SK-N-MC (cell line): ENCODE data around the gene NUP153.

Experiments used
- EZH2 ChIP-seq: fragments of 200-600 bp; sonication (generic); IDR thresholded peaks from one replicate; pipeline ENCODE4 v1.6.1; 2017; ENCODE audit warnings: antibody characterized with exemption
- FOXP2 ChIP-seq: optimal IDR thresholded peaks from 2 replicates; pipeline ENCODE3; 2011; ENCODE audit warnings: mild to moderate bottlenecking, moderate library complexity; ENCODE audit not compliant: insufficient read depth; ENCODE audit errors: extremely low read length, control extremely low read depth
- POLR2AphosphoS5 ChIP-seq: IDR thresholded peaks from 2 replicates; pipeline ENCODE4 v1.6.1; 2012; ENCODE audit warnings: mild to moderate bottlenecking, low read depth, low read length, borderline replicate concordance

- TF ChIP-seq POLR2AphosphoS5, result peak; percentile 39; the same call in 1 of the 2 replicates
- TF ChIP-seq EZH2, result no peak
- no peak for TF ChIP-seq FOXP2
These were observed 18.4 kb upstream of the NUP153 start for GRCh38 chr6:17725083-17725482.
